ENCODE results near the gene PPP2R5C.

PPP2R5C gene

GRCh38 chr14:101922866-101923265 is 161.4 kb downstream of the PPP2R5C start (continued):
- no peak for TF ChIP-seq ZNF565 (CRISPR knock-in tag; conservative IDR thresholded peaks at IDR 0.05; ENCODE audit: low read depth)
- TF ChIP-seq ARNTL (CRISPR knock-in tag; IDR thresholded peaks at IDR 0.05; ENCODE audit: borderline replicate concordance, low read depth), result no peak
- no peak for TF ChIP-seq CSDC2 (CRISPR knock-in tag; IDR thresholded peaks at IDR 0.05)
- no peak for TF ChIP-seq RARB (CRISPR knock-in tag; IDR thresholded peaks at IDR 0.05)
- no peak for TF ChIP-seq ESRRG (CRISPR knock-in tag; IDR thresholded peaks at IDR 0.05)
- TF ChIP-seq ZFP30 (CRISPR knock-in tag; IDR thresholded peaks at IDR 0.05), result no peak
- TF ChIP-seq OSR1 (CRISPR knock-in tag; IDR thresholded peaks at IDR 0.05), result no peak
- TF ChIP-seq PATZ1 (CRISPR knock-in tag; IDR thresholded peaks at IDR 0.05; ENCODE audit: borderline replicate concordance), result no peak
- TF ChIP-seq CREB5 (CRISPR knock-in tag; IDR thresholded peaks at IDR 0.05; ENCODE audit: low read depth), result no peak

- no peak for ATAC-seq
- TF ChIP-seq ESRRG (CRISPR knock-in tag; IDR thresholded peaks at IDR 0.05), result no peak
- TF ChIP-seq CREB5 (CRISPR knock-in tag; IDR thresholded peaks at IDR 0.05; ENCODE audit: low read depth), result no peak
Measured at GRCh38 chr14:101925152-101925551, 163.6 kb downstream of the PPP2R5C start.

GRCh38 chr14:101926085-101926484 is 164.6 kb downstream of the PPP2R5C start:
- TF ChIP-seq ZNF8 (CRISPR knock-in tag; IDR thresholded peaks at IDR 0.05) (no peak), ARNTL (CRISPR knock-in tag; IDR thresholded peaks at IDR 0.05; ENCODE audit: borderline replicate concordance, low read depth) (no peak), CREB5 (CRISPR knock-in tag; IDR thresholded peaks at IDR 0.05; ENCODE audit: low read depth) (no peak), ZFP30 (CRISPR knock-in tag; IDR thresholded peaks at IDR 0.05) (no peak), GLIS3 (CRISPR knock-in tag; IDR thresholded peaks at IDR 0.05) (no peak), CSRNP3 (CRISPR knock-in tag; IDR thresholded peaks at IDR 0.05) (no peak), SNAI2 (CRISPR knock-in tag; IDR thresholded peaks at IDR 0.05) (no peak), PPARA (CRISPR knock-in tag; IDR thresholded peaks at IDR 0.05; ENCODE audit: borderline replicate concordance) (no peak), ESRRG (CRISPR knock-in tag; IDR thresholded peaks at IDR 0.05) (no peak)

GRCh38 chr14:101926620-101927019 is 165.1 kb downstream of the PPP2R5C start:
- ATAC-seq, result no peak
- TF ChIP-seq TSHZ2 (CRISPR knock-in tag; IDR thresholded peaks at IDR 0.05), result no peak
- no peak for TF ChIP-seq BACH2 (CRISPR knock-in tag; IDR thresholded peaks at IDR 0.05; ENCODE audit: borderline replicate concordance)
- no peak for TF ChIP-seq SNAI2 (CRISPR knock-in tag; IDR thresholded peaks at IDR 0.05)
- no peak for TF ChIP-seq ZFP30 (CRISPR knock-in tag; IDR thresholded peaks at IDR 0.05)
- TF ChIP-seq ZNF8 (CRISPR knock-in tag; IDR thresholded peaks at IDR 0.05), result no peak
- TF ChIP-seq GLIS3 (CRISPR knock-in tag; IDR thresholded peaks at IDR 0.05), result no peak
- TF ChIP-seq TOX (CRISPR knock-in tag; IDR thresholded peaks at IDR 0.05; ENCODE audit: borderline replicate concordance), result no peak
- TF ChIP-seq OSR1 (CRISPR knock-in tag; IDR thresholded peaks at IDR 0.05), result no peak
- no peak for TF ChIP-seq RARB (CRISPR knock-in tag; IDR thresholded peaks at IDR 0.05)
- no peak for TF ChIP-seq ARNTL (CRISPR knock-in tag; IDR thresholded peaks at IDR 0.05; ENCODE audit: borderline replicate concordance, low read depth)

More at GRCh38 chr14:101926085-101926484, 164.6 kb downstream of the PPP2R5C start:
- ATAC-seq, result no peak

Measured in SK-N-SH treated with all-trans-retinoic acid at 6 μM for 48 hours (cell line).